GM12878 (cell line): ENCODE results near the gene TMEM52B.

Experiments
- HCFC1 ChIP-seq: fragments of 150-350 bp; IDR thresholded peaks from 2 replicates; pipeline ENCODE4 v1.6.1; 2014; ENCODE audit warnings: low read length
- POLR2A ChIP-seq: IDR thresholded peaks from 2 replicates; pipeline ENCODE4 v1.6.1; 2011; ENCODE audit warnings: low read depth, mild to moderate bottlenecking, low read length
- TF ChIP-seq, protein P1 (sequence below): fragments of 450-650 bp; IDR thresholded peaks from 2 replicates; pipeline ENCODE4 v1.6.1; 2016; ENCODE audit warnings: mild to moderate bottlenecking, moderate library complexity, borderline replicate concordance
- TF ChIP-seq, protein P2 (sequence below), 3 experiments: IDR thresholded peaks in 2 of 3; conservative IDR thresholded peaks in 1 of 3; 2 replicates each; pipeline ENCODE4 v1.5.1; 2011; ENCODE audit warnings: low read depth in 3 of 3, low read length in 3 of 3, mild to moderate bottlenecking in 3 of 3, control low read depth in 2 of 3, moderate library complexity in 2 of 3, inconsistent platforms in 1 of 3, mixed read lengths in 1 of 3; ENCODE audit not compliant: control insufficient read depth in 2 of 3, insufficient read depth in 1 of 3; ENCODE audit errors: extremely low read depth in 1 of 3
- TF ChIP-seq, protein P3 (sequence below): IDR thresholded peaks from 2 replicates; pipeline ENCODE4 v1.6.1; 2011; ENCODE audit warnings: low read depth, low read length, improper control_type of control experiment, borderline replicate concordance

DNA sequence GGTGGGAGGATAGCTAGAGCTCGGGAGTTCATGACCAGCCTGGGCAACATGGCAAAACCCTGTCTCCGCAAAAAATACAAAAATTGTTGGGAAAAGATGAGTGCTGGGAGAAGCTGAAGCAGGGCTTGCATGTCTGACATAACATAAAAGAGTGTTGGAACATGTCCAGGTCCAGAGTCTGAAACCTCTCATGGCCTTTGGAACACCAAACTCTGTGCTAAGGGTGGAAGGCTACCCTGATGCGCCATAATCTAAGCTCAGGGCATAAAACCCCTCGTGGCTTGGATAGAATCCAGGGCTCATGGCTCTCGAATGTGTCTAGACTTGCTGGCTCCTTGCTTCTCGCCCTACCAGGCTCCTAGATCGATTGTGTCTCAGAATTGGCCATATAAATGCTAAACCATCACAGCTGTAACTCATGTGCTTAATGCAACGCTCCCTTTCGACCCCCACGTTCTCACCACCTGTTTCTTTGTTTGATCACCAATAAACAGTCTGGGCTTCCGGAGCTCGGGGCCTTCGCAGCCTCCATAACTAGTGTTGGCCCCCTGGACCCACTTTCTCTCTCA lies 42.1 kb upstream of the TMEM52B start:
- TF ChIP-seq, protein P1, sequence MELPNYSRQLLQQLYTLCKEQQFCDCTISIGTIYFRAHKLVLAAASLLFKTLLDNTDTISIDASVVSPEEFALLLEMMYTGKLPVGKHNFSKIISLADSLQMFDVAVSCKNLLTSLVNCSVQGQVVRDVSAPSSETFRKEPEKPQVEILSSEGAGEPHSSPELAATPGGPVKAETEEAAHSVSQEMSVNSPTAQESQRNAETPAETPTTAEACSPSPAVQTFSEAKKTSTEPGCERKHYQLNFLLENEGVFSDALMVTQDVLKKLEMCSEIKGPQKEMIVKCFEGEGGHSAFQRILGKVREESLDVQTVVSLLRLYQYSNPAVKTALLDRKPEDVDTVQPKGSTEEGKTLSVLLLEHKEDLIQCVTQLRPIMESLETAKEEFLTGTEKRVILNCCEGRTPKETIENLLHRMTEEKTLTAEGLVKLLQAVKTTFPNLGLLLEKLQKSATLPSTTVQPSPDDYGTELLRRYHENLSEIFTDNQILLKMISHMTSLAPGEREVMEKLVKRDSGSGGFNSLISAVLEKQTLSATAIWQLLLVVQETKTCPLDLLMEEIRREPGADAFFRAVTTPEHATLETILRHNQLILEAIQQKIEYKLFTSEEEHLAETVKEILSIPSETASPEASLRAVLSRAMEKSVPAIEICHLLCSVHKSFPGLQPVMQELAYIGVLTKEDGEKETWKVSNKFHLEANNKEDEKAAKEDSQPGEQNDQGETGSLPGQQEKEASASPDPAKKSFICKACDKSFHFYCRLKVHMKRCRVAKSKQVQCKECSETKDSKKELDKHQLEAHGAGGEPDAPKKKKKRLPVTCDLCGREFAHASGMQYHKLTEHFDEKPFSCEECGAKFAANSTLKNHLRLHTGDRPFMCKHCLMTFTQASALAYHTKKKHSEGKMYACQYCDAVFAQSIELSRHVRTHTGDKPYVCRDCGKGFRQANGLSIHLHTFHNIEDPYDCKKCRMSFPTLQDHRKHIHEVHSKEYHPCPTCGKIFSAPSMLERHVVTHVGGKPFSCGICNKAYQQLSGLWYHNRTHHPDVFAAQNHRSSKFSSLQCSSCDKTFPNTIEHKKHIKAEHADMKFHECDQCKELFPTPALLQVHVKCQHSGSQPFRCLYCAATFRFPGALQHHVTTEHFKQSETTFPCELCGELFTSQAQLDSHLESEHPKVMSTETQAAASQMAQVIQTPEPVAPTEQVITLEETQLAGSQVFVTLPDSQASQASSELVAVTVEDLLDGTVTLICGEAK, result no peak
- TF ChIP-seq, protein P2, sequence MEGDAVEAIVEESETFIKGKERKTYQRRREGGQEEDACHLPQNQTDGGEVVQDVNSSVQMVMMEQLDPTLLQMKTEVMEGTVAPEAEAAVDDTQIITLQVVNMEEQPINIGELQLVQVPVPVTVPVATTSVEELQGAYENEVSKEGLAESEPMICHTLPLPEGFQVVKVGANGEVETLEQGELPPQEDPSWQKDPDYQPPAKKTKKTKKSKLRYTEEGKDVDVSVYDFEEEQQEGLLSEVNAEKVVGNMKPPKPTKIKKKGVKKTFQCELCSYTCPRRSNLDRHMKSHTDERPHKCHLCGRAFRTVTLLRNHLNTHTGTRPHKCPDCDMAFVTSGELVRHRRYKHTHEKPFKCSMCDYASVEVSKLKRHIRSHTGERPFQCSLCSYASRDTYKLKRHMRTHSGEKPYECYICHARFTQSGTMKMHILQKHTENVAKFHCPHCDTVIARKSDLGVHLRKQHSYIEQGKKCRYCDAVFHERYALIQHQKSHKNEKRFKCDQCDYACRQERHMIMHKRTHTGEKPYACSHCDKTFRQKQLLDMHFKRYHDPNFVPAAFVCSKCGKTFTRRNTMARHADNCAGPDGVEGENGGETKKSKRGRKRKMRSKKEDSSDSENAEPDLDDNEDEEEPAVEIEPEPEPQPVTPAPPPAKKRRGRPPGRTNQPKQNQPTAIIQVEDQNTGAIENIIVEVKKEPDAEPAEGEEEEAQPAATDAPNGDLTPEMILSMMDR (IDR thresholded peaks at IDR 0.05 in 2 of 3, conservative IDR thresholded peaks at IDR 0.05 in 1 of 3; ENCODE audit: control insufficient read depth in 2 of 3, extremely low read depth in 1 of 3, insufficient read depth in 1 of 3, low read depth in 3 of 3, low read length in 3 of 3), result no peak
- no peak for TF ChIP-seq POLR2A
- no peak for TF ChIP-seq HCFC1
- TF ChIP-seq, protein P3, sequence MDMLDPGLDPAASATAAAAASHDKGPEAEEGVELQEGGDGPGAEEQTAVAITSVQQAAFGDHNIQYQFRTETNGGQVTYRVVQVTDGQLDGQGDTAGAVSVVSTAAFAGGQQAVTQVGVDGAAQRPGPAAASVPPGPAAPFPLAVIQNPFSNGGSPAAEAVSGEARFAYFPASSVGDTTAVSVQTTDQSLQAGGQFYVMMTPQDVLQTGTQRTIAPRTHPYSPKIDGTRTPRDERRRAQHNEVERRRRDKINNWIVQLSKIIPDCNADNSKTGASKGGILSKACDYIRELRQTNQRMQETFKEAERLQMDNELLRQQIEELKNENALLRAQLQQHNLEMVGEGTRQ, result no peak
